Testis (tissue), 2 donors: Measurements from ENCODE around the gene NCOR2.

Source experiments
- CTCF ChIP-seq, 3 experiments: fragments of 450-650 bp in 2 of 3; fragments of 200-600 bp in 1 of 3; sonication (generic) in 1 of 3; IDR thresholded peaks; one replicate each; pipeline ENCODE4 v1.5.1; 2016 to 2019; ENCODE audit warnings: antibody characterized with exemption in 3 of 3, mild to moderate bottlenecking in 2 of 3, moderate library complexity in 1 of 3
- POLR2A ChIP-seq: fragments of 450-650 bp; IDR thresholded peaks from one replicate; pipeline ENCODE4 v1.6.1; 2017; ENCODE audit warnings: antibody characterized with exemption, mild to moderate bottlenecking, moderate library complexity

GRCh38 chr12:124607681-124608425 is 40.4 kb upstream of the NCOR2 start:
- no peak for TF ChIP-seq CTCF (IDR thresholded peaks at IDR 0.05)
- TF ChIP-seq POLR2A, result no peak
